Hematopoietic multipotent progenitor cell (in vitro differentiated cells): ENCODE measurements around the gene EXOC3L4. TPM values are rescaled to one million over a fixed set of nuclear protein-coding genes. Genes with fewer than 3 reads are reported as not detected.
A peak's percentile ranks its signal among the peaks of the same experiment; 100 is the strongest.

Experiments
- DNase-seq, 3 donors: peaks; one replicate each; pipeline ENCODE4 v3.0.0-alpha.2; 2011 to 2015; ENCODE audit warnings: low read depth in 2 of 3, low spot score in 2 of 3
- total RNA-seq: library from RNA; depleted of rRNA; stranded (reverse); fragments of >200 nt; gene quantifications from one replicate; pipeline ENCODE4 v1.2.3, GENCODE V29; 2012

Gene EXOC3L4
- total RNA-seq, 1 donor, result 0.27 TPM

- DNase-seq, result no peak
Observed at GRCh38 chr14:103129301-103130016, 34.9 kb downstream of the EXOC3L4 start.

GRCh38 chr14:103130017-103130764 lies 35.7 kb downstream of the EXOC3L4 start:
- no peak for DNase-seq

GRCh38 chr14:103130965-103131364 lies 36.4 kb downstream of the EXOC3L4 start:
- no peak for DNase-seq

GRCh38 chr14:103131580-103131979 lies 37.1 kb downstream of the EXOC3L4 start:
- no peak for DNase-seq

- DNase-seq, result no peak
Observed at GRCh38 chr14:103132381-103133209, 38.1 kb downstream of the EXOC3L4 start.

GRCh38 chr14:103133210-103134140 lies 39.0 kb downstream of the EXOC3L4 start:
- DNase-seq, result no peak

GRCh38 chr14:103134405-103134804 lies 39.9 kb downstream of the EXOC3L4 start:
- no peak for DNase-seq

GRCh38 chr14:103134919-103135318 lies 40.4 kb downstream of the EXOC3L4 start:
- no peak for DNase-seq

GRCh38 chr14:103135333-103136260 lies 41.1 kb downstream of the EXOC3L4 start:
- DNase-seq, result no peak

- peak in 2 of 3 donors; percentile 45 to 57 for DNase-seq
Observed at GRCh38 chr14:103136388-103137271, 42.1 kb downstream of the EXOC3L4 start.

- DNase-seq, result no peak
Observed at GRCh38 chr14:103137689-103138300, 43.3 kb downstream of the EXOC3L4 start.

GRCh38 chr14:103138301-103139131 lies 44.0 kb downstream of the EXOC3L4 start:
- DNase-seq, result no peak

- no peak for DNase-seq
Observed at GRCh38 chr14:103139132-103140025, 44.9 kb downstream of the EXOC3L4 start.

- peak in 1 of 3 donors; percentile 15 for DNase-seq
Observed at GRCh38 chr14:103140316-103141109, 46.0 kb downstream of the EXOC3L4 start.
